Measurements from ENCODE around the gene TUBA1A. TPM values are rescaled to one million over a fixed set of nuclear protein-coding genes. Genes with fewer than 3 reads are reported as not detected.

TUBA1A gene
- total RNA-seq: 213 TPM
- 100 to 1,000 TPM; 249 to 298 (median 265) TPM for polyA plus RNA-seq

GRCh38 chr12:49188916-49189367 is at the start of gene TUBA1A:
Gene TUBA1A, minus strand, starts transcription at chr12:49189080. Its CDS starts 101 bp downstream, at chr12:49188979.
- DNase-seq (peak; percentile 94 to 99 (median 98)), ATAC-seq (ENCODE audit: low read depth in 2 of 2) (peak; percentile 94 to 96)
- peak within 1 kb of the TSS; percentile 98 for H3K27ac ChIP-seq (ENCODE audit: insufficient read depth, low read length, poor library complexity, severe bottlenecking)
- peaks cover 20% of the 10 kb centered on the region for H3K36me3 Mint-ChIP-seq
- peaks cover 26% of the 10 kb centered on the region for H3K4me1 ChIP-seq (ENCODE audit: control insufficient read depth, insufficient read depth, low read length, poor library complexity, severe bottlenecking)
- peaks cover 7% of the 10 kb centered on the region for H3K27me3 Mint-ChIP-seq
- peaks cover 14 to 37% (median 21%) of the 10 kb centered on the region in 4 donors for H3K4me1 Mint-ChIP-seq
- H3K27ac Mint-ChIP-seq: peak within 1 kb of the TSS; percentile 98 to 99 (median 99)
- no peaks in the 10 kb centered on the region for H3K9me3 ChIP-seq (ENCODE audit: control insufficient read depth in 2 of 2, low read length in 2 of 2)
- H3K4me3 Mint-ChIP-seq: peak within 1 kb of the TSS; percentile 93 to 99 (median 96)
- no peaks in the 10 kb centered on the region for H3K9me3 Mint-ChIP-seq
- peaks cover 29% of the 10 kb centered on the region for H3K36me3 ChIP-seq (ENCODE audit: control insufficient read depth, insufficient read depth, low read length)
- H3K4me3 ChIP-seq (ENCODE audit: low read depth, low read length): peak within 1 kb of the TSS; percentile 86
- H3K27me3 ChIP-seq (ENCODE audit: control insufficient read depth, insufficient read depth, low read length): no peaks in the 10 kb centered on the region

GRCh38 chr12:49236423-49236822 is 47.5 kb upstream of the TUBA1A start:
- Mint-ChIP-seq H3K27ac (peak overlapping the region in 1 of 3 donors; percentile 6), H3K36me3 (no peaks in the 10 kb centered on the region), H3K4me1 (peaks cover 0 to 12% (median 8%) of the 10 kb centered on the region in 4 donors), H3K4me3 (peak overlapping the region; percentile 8 to 93 (median 82)), H3K27me3 (peaks cover 30% of the 10 kb centered on the region), H3K9me3 (no peaks in the 10 kb centered on the region)
- H3K27ac ChIP-seq (ENCODE audit: insufficient read depth, low read length, poor library complexity, severe bottlenecking): no peak overlapping the region
- H3K27me3 ChIP-seq (ENCODE audit: control insufficient read depth, insufficient read depth, low read length): no peaks in the 10 kb centered on the region
- H3K4me3 ChIP-seq (ENCODE audit: low read depth, low read length): no peak overlapping the region
- no peaks in the 10 kb centered on the region for H3K36me3 ChIP-seq (ENCODE audit: control insufficient read depth, insufficient read depth, low read length)
- ATAC-seq (ENCODE audit: low read depth in 2 of 2) (no peak), DNase-seq (peak in 1 of 3 donors; percentile 26)
- no peaks in the 10 kb centered on the region for H3K9me3 ChIP-seq (ENCODE audit: control insufficient read depth in 2 of 2, low read length in 2 of 2)
- H3K4me1 ChIP-seq (ENCODE audit: control insufficient read depth, insufficient read depth, low read length, poor library complexity, severe bottlenecking): peaks cover 6% of the 10 kb centered on the region

GRCh38 chr12:49233842-49234526 is 45.1 kb upstream of the TUBA1A start:
- no peak for DNase-seq
- Histone ChIP-seq H3K4me3 (ENCODE audit: low read depth, low read length) (peak overlapping the region; percentile 12), H3K27ac (ENCODE audit: insufficient read depth, low read length, poor library complexity, severe bottlenecking) (peak overlapping the region; percentile 66), H3K9me3 (ENCODE audit: control insufficient read depth in 2 of 2, low read length in 2 of 2) (no peaks in the 10 kb centered on the region), H3K36me3 (ENCODE audit: control insufficient read depth, insufficient read depth, low read length) (no peaks in the 10 kb centered on the region), H3K27me3 (ENCODE audit: control insufficient read depth, insufficient read depth, low read length) (no peaks in the 10 kb centered on the region), H3K4me1 (ENCODE audit: control insufficient read depth, insufficient read depth, low read length, poor library complexity, severe bottlenecking) (peaks cover 6% of the 10 kb centered on the region)
- peaks cover 0 to 12% (median 8%) of the 10 kb centered on the region in 4 donors for H3K4me1 Mint-ChIP-seq
- H3K27ac Mint-ChIP-seq: peak overlapping the region in 2 of 3 donors; percentile 71 to 91
- H3K9me3 Mint-ChIP-seq: no peaks in the 10 kb centered on the region
- H3K4me3 Mint-ChIP-seq: peak overlapping the region; percentile 33 to 93 (median 84)
- H3K27me3 Mint-ChIP-seq: peaks cover 19% of the 10 kb centered on the region
- ATAC-seq (ENCODE audit: low read depth in 2 of 2): peak in 1 of 2 donors; percentile 17
- no peaks in the 10 kb centered on the region for H3K36me3 Mint-ChIP-seq

GRCh38 chr12:49232940-49233841 is 44.3 kb upstream of the TUBA1A start:
- Mint-ChIP-seq H3K4me3 (peak overlapping the region; percentile 45 to 91 (median 62)), H3K27ac (peak overlapping the region in 2 of 3 donors; percentile 71 to 91), H3K36me3 (no peaks in the 10 kb centered on the region), H3K27me3 (peaks cover 17% of the 10 kb centered on the region), H3K4me1 (peaks cover 0 to 12% (median 8%) of the 10 kb centered on the region in 4 donors), H3K9me3 (no peaks in the 10 kb centered on the region)
- no peaks in the 10 kb centered on the region for H3K9me3 ChIP-seq (ENCODE audit: control insufficient read depth in 2 of 2, low read length in 2 of 2)
- H3K27ac ChIP-seq (ENCODE audit: insufficient read depth, low read length, poor library complexity, severe bottlenecking): no peak overlapping the region
- DNase-seq (no peak), ATAC-seq (ENCODE audit: low read depth in 2 of 2) (no peak)
- H3K4me3 ChIP-seq (ENCODE audit: low read depth, low read length): no peak overlapping the region
- peaks cover 6% of the 10 kb centered on the region for H3K4me1 ChIP-seq (ENCODE audit: control insufficient read depth, insufficient read depth, low read length, poor library complexity, severe bottlenecking)
- H3K36me3 ChIP-seq (ENCODE audit: control insufficient read depth, insufficient read depth, low read length): no peaks in the 10 kb centered on the region
- no peaks in the 10 kb centered on the region for H3K27me3 ChIP-seq (ENCODE audit: control insufficient read depth, insufficient read depth, low read length)

GRCh38 chr12:49231878-49232655 is 43.2 kb upstream of the TUBA1A start:
- H3K4me1 Mint-ChIP-seq: peaks cover 0 to 12% (median 8%) of the 10 kb centered on the region in 4 donors
- H3K4me3 ChIP-seq (ENCODE audit: low read depth, low read length): no peak overlapping the region
- DNase-seq (no peak), ATAC-seq (ENCODE audit: low read depth in 2 of 2) (no peak)
- H3K9me3 ChIP-seq (ENCODE audit: control insufficient read depth in 2 of 2, low read length in 2 of 2): no peaks in the 10 kb centered on the region
- peak overlapping the region in 2 of 4 donors; percentile 13 to 46 for H3K4me3 Mint-ChIP-seq
- H3K27ac ChIP-seq (ENCODE audit: insufficient read depth, low read length, poor library complexity, severe bottlenecking): no peak overlapping the region
- peaks cover 12% of the 10 kb centered on the region for H3K27me3 Mint-ChIP-seq
- H3K4me1 ChIP-seq (ENCODE audit: control insufficient read depth, insufficient read depth, low read length, poor library complexity, severe bottlenecking): peaks cover 6% of the 10 kb centered on the region
- no peaks in the 10 kb centered on the region for H3K36me3 Mint-ChIP-seq
- no peaks in the 10 kb centered on the region for H3K36me3 ChIP-seq (ENCODE audit: control insufficient read depth, insufficient read depth, low read length)
- no peaks in the 10 kb centered on the region for H3K9me3 Mint-ChIP-seq
- no peak overlapping the region for H3K27ac Mint-ChIP-seq
- no peaks in the 10 kb centered on the region for H3K27me3 ChIP-seq (ENCODE audit: control insufficient read depth, insufficient read depth, low read length)

- ATAC-seq (ENCODE audit: low read depth in 2 of 2): no peak
- H3K27ac Mint-ChIP-seq: no peak overlapping the region
- H3K4me1 Mint-ChIP-seq: peaks cover 0 to 12% (median 8%) of the 10 kb centered on the region in 4 donors
- Histone ChIP-seq H3K4me1 (ENCODE audit: control insufficient read depth, insufficient read depth, low read length, poor library complexity, severe bottlenecking) (peaks cover 6% of the 10 kb centered on the region), H3K9me3 (ENCODE audit: control insufficient read depth in 2 of 2, low read length in 2 of 2) (no peaks in the 10 kb centered on the region), H3K4me3 (ENCODE audit: low read depth, low read length) (no peak overlapping the region), H3K36me3 (ENCODE audit: control insufficient read depth, insufficient read depth, low read length) (no peaks in the 10 kb centered on the region), H3K27me3 (ENCODE audit: control insufficient read depth, insufficient read depth, low read length) (no peaks in the 10 kb centered on the region), H3K27ac (ENCODE audit: insufficient read depth, low read length, poor library complexity, severe bottlenecking) (no peak overlapping the region)
- peaks cover 9% of the 10 kb centered on the region for H3K27me3 Mint-ChIP-seq
- H3K4me3 Mint-ChIP-seq: no peak overlapping the region
- no peaks in the 10 kb centered on the region for H3K9me3 Mint-ChIP-seq
- no peak for DNase-seq
- H3K36me3 Mint-ChIP-seq: no peaks in the 10 kb centered on the region
Observed at GRCh38 chr12:49230805-49231194, 41.9 kb upstream of the TUBA1A start.

- H3K9me3 ChIP-seq (ENCODE audit: control insufficient read depth in 2 of 2, low read length in 2 of 2): no peaks in the 10 kb centered on the region
- Mint-ChIP-seq H3K36me3 (no peaks in the 10 kb centered on the region), H3K4me1 (peaks cover 0 to 12% (median 7%) of the 10 kb centered on the region in 4 donors), H3K27me3 (peaks cover 9% of the 10 kb centered on the region), H3K27ac (peak overlapping the region in 1 of 3 donors; percentile 58), H3K4me3 (no peak overlapping the region), H3K9me3 (no peaks in the 10 kb centered on the region)
- no peak for ATAC-seq (ENCODE audit: low read depth in 2 of 2)
- H3K4me1 ChIP-seq (ENCODE audit: control insufficient read depth, insufficient read depth, low read length, poor library complexity, severe bottlenecking): peaks cover 6% of the 10 kb centered on the region
- no peaks in the 10 kb centered on the region for H3K36me3 ChIP-seq (ENCODE audit: control insufficient read depth, insufficient read depth, low read length)
- H3K27ac ChIP-seq (ENCODE audit: insufficient read depth, low read length, poor library complexity, severe bottlenecking): no peak overlapping the region
- DNase-seq: no peak
- H3K4me3 ChIP-seq (ENCODE audit: low read depth, low read length): no peak overlapping the region
- H3K27me3 ChIP-seq (ENCODE audit: control insufficient read depth, insufficient read depth, low read length): no peaks in the 10 kb centered on the region
Observed at GRCh38 chr12:49230176-49230804, 41.4 kb upstream of the TUBA1A start.
